ENCODE results near the gene NCOA5.

NCOA5 gene

GRCh38 chr20:46056970-46057855, 32.5 kb downstream of the NCOA5 start (continued):
- TF ChIP-seq PRDM2 (tag by site-specific recombination; IDR thresholded peaks at IDR 0.05; ENCODE audit: borderline replicate concordance): no peak
- no peak for TF ChIP-seq TSHZ1 (tag by site-specific recombination; IDR thresholded peaks at IDR 0.05; ENCODE audit: borderline replicate concordance)
- TF ChIP-seq ZNF155 (tag by site-specific recombination; IDR thresholded peaks at IDR 0.05): no peak
- TF ChIP-seq ZNF777 (tag by site-specific recombination; IDR thresholded peaks at IDR 0.05; ENCODE audit: borderline replicate concordance): no peak
- no peak for TF ChIP-seq ZNF37A (tag by site-specific recombination; IDR thresholded peaks at IDR 0.05)
- no peak for TF ChIP-seq ZNF112 (tag by site-specific recombination; IDR thresholded peaks at IDR 0.05)
- TF ChIP-seq TCF7L2 (IDR thresholded peaks at IDR 0.05; ENCODE audit: borderline replicate concordance, low read depth, low read length): no peak
- no peak for TF ChIP-seq ZNF132 (tag by site-specific recombination; IDR thresholded peaks at IDR 0.05; ENCODE audit: borderline replicate concordance)
- peak; percentile 39; the same call in 1 of the 2 replicates for TF ChIP-seq ZNF600 (tag by site-specific recombination; IDR thresholded peaks at IDR 0.05)

DNA sequence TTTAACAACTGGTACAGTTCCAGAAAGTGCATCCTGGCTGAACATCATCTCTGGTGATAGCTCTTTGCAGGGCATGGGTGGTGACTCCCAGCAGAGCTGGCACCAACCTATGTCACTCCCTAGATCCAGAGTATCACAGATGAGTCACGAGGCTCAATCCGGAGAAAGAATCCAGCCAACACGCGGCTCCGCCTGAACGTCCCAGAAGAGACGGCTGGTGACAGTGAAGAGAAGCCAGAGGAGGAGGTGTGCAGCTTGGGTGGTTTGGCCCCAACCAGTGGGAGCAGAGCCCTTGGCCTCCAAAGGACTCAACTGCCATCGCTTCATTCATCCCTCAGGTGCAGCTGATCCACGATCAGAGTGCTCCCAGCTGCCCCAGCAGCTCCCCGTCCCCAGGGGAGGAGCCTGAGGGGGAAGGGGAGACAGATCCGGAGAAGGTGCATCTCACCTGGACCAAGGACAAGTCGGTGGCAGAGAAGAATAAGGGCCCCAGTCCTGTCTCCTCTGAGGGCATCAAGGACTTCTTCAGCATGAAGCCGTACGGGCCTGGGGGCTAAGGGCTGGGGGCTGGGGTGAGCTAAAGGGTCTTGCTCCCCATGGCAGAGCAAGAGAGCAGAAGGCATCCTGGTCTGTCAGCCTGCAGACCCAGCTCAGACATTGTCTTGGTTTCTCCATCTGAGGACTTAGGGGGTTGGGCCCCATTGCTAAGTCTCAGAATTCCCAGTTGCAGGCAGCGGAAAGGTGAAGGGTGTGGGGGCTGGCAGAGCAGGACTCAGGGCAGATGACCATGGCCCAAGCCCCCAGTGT, 33.5 kb downstream of the NCOA5 start:
- Histone ChIP-seq H3K27ac (ENCODE audit: extremely low read depth, low read depth, low read length) (no peak overlapping the region), H3K9me3 (ENCODE audit: control insufficient read depth, insufficient read depth, low read depth, low read length) (no peaks in the 10 kb centered on the region), H3K4me3 (ENCODE audit: low read depth, low read length) (no peak overlapping the region), H3K4me1 (ENCODE audit: control insufficient read depth, insufficient read depth, low read length) (no peaks in the 10 kb centered on the region), H3K36me3 (ENCODE audit: control insufficient read depth in 2 of 2, insufficient read depth in 1 of 2, low read length in 2 of 2) (peaks cover 0 to 11% of the 10 kb centered on the region in 2 experiments; a peak in 1 of 3 replicates)
- CTCF ChIA-PET: no interaction called here
- POLR2A ChIA-PET: no interaction called here
- no peak for TF ChIP-seq ZNF169 (tag by site-specific recombination; IDR thresholded peaks at IDR 0.05)
- TF ChIP-seq ZNF19 (tag by site-specific recombination; IDR thresholded peaks at IDR 0.05; ENCODE audit: low read depth): no peak
- no peak for TF ChIP-seq ZNF423 (tag by site-specific recombination; IDR thresholded peaks at IDR 0.05)
- TF ChIP-seq OVOL3 (tag by site-specific recombination; IDR thresholded peaks at IDR 0.05): no peak
- no peak for TF ChIP-seq ZNF768 (tag by site-specific recombination; IDR thresholded peaks at IDR 0.05)
- TF ChIP-seq ZNF473 (tag by site-specific recombination; IDR thresholded peaks at IDR 0.05): no peak
- TF ChIP-seq ZNF121 (tag by site-specific recombination; IDR thresholded peaks at IDR 0.05): no peak
- no peak for TF ChIP-seq ZNF16 (tag by site-specific recombination; IDR thresholded peaks at IDR 0.05; ENCODE audit: low read depth)
- TF ChIP-seq GLI2 (tag by site-specific recombination; IDR thresholded peaks at IDR 0.05; ENCODE audit: borderline replicate concordance, low read depth): no peak
- TF ChIP-seq ZNF48 (tag by site-specific recombination; IDR thresholded peaks at IDR 0.05): no peak
- TF ChIP-seq, protein P1, sequence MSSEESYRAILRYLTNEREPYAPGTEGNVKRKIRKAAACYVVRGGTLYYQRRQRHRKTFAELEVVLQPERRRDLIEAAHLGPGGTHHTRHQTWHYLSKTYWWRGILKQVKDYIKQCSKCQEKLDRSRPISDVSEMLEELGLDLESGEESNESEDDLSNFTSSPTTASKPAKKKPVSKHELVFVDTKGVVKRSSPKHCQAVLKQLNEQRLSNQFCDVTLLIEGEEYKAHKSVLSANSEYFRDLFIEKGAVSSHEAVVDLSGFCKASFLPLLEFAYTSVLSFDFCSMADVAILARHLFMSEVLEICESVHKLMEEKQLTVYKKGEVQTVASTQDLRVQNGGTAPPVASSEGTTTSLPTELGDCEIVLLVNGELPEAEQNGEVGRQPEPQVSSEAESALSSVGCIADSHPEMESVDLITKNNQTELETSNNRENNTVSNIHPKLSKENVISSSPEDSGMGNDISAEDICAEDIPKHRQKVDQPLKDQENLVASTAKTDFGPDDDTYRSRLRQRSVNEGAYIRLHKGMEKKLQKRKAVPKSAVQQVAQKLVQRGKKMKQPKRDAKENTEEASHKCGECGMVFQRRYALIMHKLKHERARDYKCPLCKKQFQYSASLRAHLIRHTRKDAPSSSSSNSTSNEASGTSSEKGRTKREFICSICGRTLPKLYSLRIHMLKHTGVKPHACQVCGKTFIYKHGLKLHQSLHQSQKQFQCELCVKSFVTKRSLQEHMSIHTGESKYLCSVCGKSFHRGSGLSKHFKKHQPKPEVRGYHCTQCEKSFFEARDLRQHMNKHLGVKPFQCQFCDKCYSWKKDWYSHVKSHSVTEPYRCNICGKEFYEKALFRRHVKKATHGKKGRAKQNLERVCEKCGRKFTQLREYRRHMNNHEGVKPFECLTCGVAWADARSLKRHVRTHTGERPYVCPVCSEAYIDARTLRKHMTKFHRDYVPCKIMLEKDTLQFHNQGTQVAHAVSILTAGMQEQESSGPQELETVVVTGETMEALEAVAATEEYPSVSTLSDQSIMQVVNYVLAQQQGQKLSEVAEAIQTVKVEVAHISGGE (tag by site-specific recombination; conservative IDR thresholded peaks at IDR 0.05; ENCODE audit: low read depth): no peak

Measured in HEK293 (cell line).